ENCODE measurements around the gene VILL. TPM values are rescaled to one million over a fixed set of nuclear protein-coding genes. Genes with fewer than 3 reads are reported as not detected.

VILL gene
- total RNA-seq, 4 donors from 2014 or later = 3.5 to 7.5 (median 5.2) TPM

- Histone ChIP-seq H3K36me3 (no peaks in the 10 kb centered on the region), H3K27me3 (no peaks in the 10 kb centered on the region), H3K27ac (peak overlapping the region in 3 of 4 donors; percentile 42 to 69 (median 43)), H3K4me1 (peaks cover 0 to 76% (median 37%) of the 10 kb centered on the region in 3 donors), H3K9me3 (no peaks in the 10 kb centered on the region), H3K4me3 (no peak overlapping the region)
- 53 to 73% methylated on average over 4 to 7 of the region's 8 CpGs for WGBS, 2 donors (ENCODE audit: low coverage in 1 of 2)
- ATAC-seq = no peak
- TF ChIP-seq POLR2AphosphoS5 (IDR thresholded peaks at IDR 0.05) (peak; percentile 29), POLR2A (IDR thresholded peaks at IDR 0.05) (no peak)
Measured at GRCh38 chr3:37943631-37944314, 46.8 kb upstream of the VILL start.

GRCh38 chr3:37944391-37944842 lies 46.2 kb upstream of the VILL start:
- 33% methylated on average over 1 of the region's 2 CpGs; no CpG with 5 or more reads in 1 of the 2 donors for whole genome bisulfite sequencing, 2 donors (ENCODE audit: low coverage in 1 of 2)
- no peaks in the 10 kb centered on the region for H3K27me3 ChIP-seq
- peaks cover 0 to 76% (median 37%) of the 10 kb centered on the region in 3 donors for H3K4me1 ChIP-seq
- H3K27ac ChIP-seq = peak overlapping the region; percentile 19 to 69 (median 43)
- no peaks in the 10 kb centered on the region for H3K9me3 ChIP-seq
- no peak for TF ChIP-seq CTCF (IDR thresholded peaks at IDR 0.05)
- no peak for TF ChIP-seq EP300 (IDR thresholded peaks at IDR 0.05)
- TF ChIP-seq POLR2AphosphoS5 (IDR thresholded peaks at IDR 0.05) = no peak
- no peak for TF ChIP-seq POLR2A (IDR thresholded peaks at IDR 0.05)
- ATAC-seq = peak; percentile 38
- H3K36me3 ChIP-seq = no peaks in the 10 kb centered on the region
- no peak overlapping the region for H3K4me3 ChIP-seq

GRCh38 chr3:37945156-37945806 lies 45.3 kb upstream of the VILL start:
- TF ChIP-seq CTCF (IDR thresholded peaks at IDR 0.05) = no peak
- TF ChIP-seq POLR2AphosphoS5 (IDR thresholded peaks at IDR 0.05) = no peak
- no peak for TF ChIP-seq POLR2A (IDR thresholded peaks at IDR 0.05)
- no peak for TF ChIP-seq EP300 (IDR thresholded peaks at IDR 0.05)
- no peak for ATAC-seq
- Histone ChIP-seq H3K4me3 (no peak overlapping the region), H3K4me1 (peaks cover 0 to 71% (median 37%) of the 10 kb centered on the region in 3 donors), H3K27me3 (no peaks in the 10 kb centered on the region), H3K9me3 (no peaks in the 10 kb centered on the region), H3K27ac (peak overlapping the region in 3 of 4 donors; percentile 42 to 69 (median 44)), H3K36me3 (peaks cover 0 to 5% of the 10 kb centered on the region in 2 donors)
- WGBS, 2 donors (ENCODE audit: low coverage in 1 of 2) = 48 to 50% methylated on average over 4 to 6 of the region's 6 CpGs

- Histone ChIP-seq H3K4me1 (peaks cover 0 to 64% (median 37%) of the 10 kb centered on the region in 3 donors), H3K27ac (peak overlapping the region in 3 of 4 donors; percentile 42 to 69 (median 44)), H3K9me3 (no peaks in the 10 kb centered on the region), H3K36me3 (peaks cover 0 to 5% of the 10 kb centered on the region in 2 donors), H3K27me3 (no peaks in the 10 kb centered on the region), H3K4me3 (no peak overlapping the region)
- WGBS, 2 donors (ENCODE audit: low coverage in 1 of 2) = 18 to 49% methylated on average over 5 to 7 of the region's 8 CpGs
- peak; percentile 29 for ATAC-seq
- TF ChIP-seq POLR2A (IDR thresholded peaks at IDR 0.05) (no peak), EP300 (IDR thresholded peaks at IDR 0.05) (no peak), POLR2AphosphoS5 (IDR thresholded peaks at IDR 0.05) (no peak), CTCF (IDR thresholded peaks at IDR 0.05) (no peak)
Measured at GRCh38 chr3:37945807-37946530, 44.6 kb upstream of the VILL start.

- Histone ChIP-seq H3K4me3 (no peak overlapping the region), H3K9me3 (no peaks in the 10 kb centered on the region), H3K36me3 (peaks cover 0 to 5% of the 10 kb centered on the region in 2 donors), H3K27me3 (no peaks in the 10 kb centered on the region), H3K27ac (peak overlapping the region in 3 of 4 donors; percentile 42 to 69 (median 44)), H3K4me1 (peaks cover 0 to 58% (median 36%) of the 10 kb centered on the region in 3 donors)
- TF ChIP-seq CTCF (IDR thresholded peaks at IDR 0.05) (no peak), POLR2AphosphoS5 (IDR thresholded peaks at IDR 0.05) (no peak), POLR2A (IDR thresholded peaks at IDR 0.05) (no peak), EP300 (IDR thresholded peaks at IDR 0.05) (no peak)
- ATAC-seq = no peak
- WGBS, 2 donors (ENCODE audit: low coverage in 1 of 2) = 12% methylated on average over 2 of the region's 2 CpGs; no CpG with 5 or more reads in 1 of the 2 donors
Measured at GRCh38 chr3:37946531-37946889, 44.1 kb upstream of the VILL start.

Data from gastroesophageal sphincter (tissue), 4 donors.